K562 (cell line): ENCODE results near the gene SPINK7. TPM values are rescaled to one million over a fixed set of nuclear protein-coding genes. Genes with fewer than 3 reads are reported as not detected.

ENCODE experiments used
- ATAC-seq: fragments of 200-7000 bp; cut with Tn5 transposase; 3 replicates; pipeline ENCODE4 v1.9.1; 2020; ENCODE audit warnings: moderate library complexity
- BruUV-seq: library from RNA; stranded (reverse); fragments of 400-500 nt; replicated peaks from 2 replicates; lab custom pipeline; 2021; lab: Mats Ljungman, UMichigan
- CTCF ChIA-PET: fragments of 300-600 bp; formaldehyde crosslinking; extraction: SDS; loops from one replicate; lab custom pipeline; 2021; ENCODE audit warnings: low intra/inter-chr PET ratio; lab: Yijun Ruan, JAX
- POLR2A ChIA-PET: fragments of 300-600, 350-650 bp; sonication (Branson Sonifier 250); formaldehyde crosslinking; extraction: SDS; loops from one replicate; lab custom pipeline; 2021; ENCODE audit warnings: antibody characterized with exemption, inconsistent platforms; lab: Yijun Ruan, JAX
- DNase-seq, 4 experiments: peaks; one replicate each; pipeline versions ENCODE4 v3.0.0 to v3.0.0-alpha.2; 2011 to 2018; ENCODE audit warnings: low spot score in 3 of 4, mixed read lengths in 3 of 4; ENCODE audit errors: extremely low read depth in 1 of 4
- FAIRE-seq: peaks from 2 replicates; lab custom pipeline; 2011; peaks lifted over from hg19 to GRCh38; lab: Jason Lieb, UNC
- H2AFZ ChIP-seq: 2 replicates; pipeline ENCODE4 v1.6.0; 2011; ENCODE audit warnings: low read depth, low read length, control low read depth, inconsistent platforms
- H3K27ac ChIP-seq: fragments of 200-600 bp; 3 replicates; pipeline ENCODE4 v1.8.0; 2011; ENCODE audit warnings: low read depth, mild to moderate bottlenecking, control low read depth, inconsistent platforms, low read length, moderate library complexity, mixed read lengths; ENCODE audit errors: extremely low read depth
- H3K27me3 ChIP-seq, 2 experiments: fragments of 300-600 bp in 1 of 2; 2 replicates in 1 of 2; 3 replicates in 1 of 2; pipeline versions ENCODE4 v1.6.0 to v1.8.0; 2011; ENCODE audit warnings: inconsistent platforms in 2 of 2, low read length in 2 of 2, mild to moderate bottlenecking in 1 of 2, mixed read lengths in 1 of 2, moderate library complexity in 1 of 2; ENCODE audit not compliant: control insufficient read depth in 2 of 2, insufficient read depth in 2 of 2
- H3K36me3 ChIP-seq: fragments of 300-600 bp; 3 replicates; pipeline ENCODE4 v1.8.0; 2011; ENCODE audit warnings: mild to moderate bottlenecking, low read length, inconsistent platforms; ENCODE audit not compliant: control insufficient read depth, insufficient read depth
- H3K4me1 ChIP-seq, 2 experiments: fragments of 200-600 bp in 1 of 2; replicated peaks in 1 of 2; 2 replicates in 1 of 2; 3 replicates in 1 of 2; pipeline versions ENCODE4 v1.5.1 to v1.8.0; 2011; ENCODE audit warnings: inconsistent platforms in 2 of 2, low read length in 2 of 2, mild to moderate bottlenecking in 1 of 2, mixed read lengths in 1 of 2, moderate library complexity in 1 of 2; ENCODE audit not compliant: control insufficient read depth in 2 of 2, insufficient read depth in 2 of 2
- H3K4me2 ChIP-seq: 2 replicates; pipeline ENCODE4 v1.6.1; 2011; ENCODE audit warnings: low read length, control low read depth, inconsistent platforms, mixed read lengths; ENCODE audit not compliant: insufficient read depth
- H3K4me3 ChIP-seq: fragments of 200-600 bp; sonication (generic), shearing (Covaris generic); 2 replicates; pipeline ENCODE4 v1.5.1; 2016; ENCODE audit warnings: control low read depth, inconsistent platforms
- H3K79me2 ChIP-seq: fragments of 200-600 bp; 3 replicates; pipeline ENCODE4 v1.8.0; 2011; ENCODE audit warnings: low read length, inconsistent platforms; ENCODE audit not compliant: control insufficient read depth, insufficient read depth
- H3K9ac ChIP-seq, 2 experiments: 2 replicates each; pipeline versions ENCODE4 v1.6.0 to v1.6.1; 2011; ENCODE audit warnings: low read depth in 2 of 2, low read length in 2 of 2, control low read depth in 1 of 2, inconsistent platforms in 1 of 2, mild to moderate bottlenecking in 1 of 2, mixed read lengths in 1 of 2; ENCODE audit not compliant: insufficient read depth in 1 of 2
- H3K9me1 ChIP-seq: one replicate; pipeline ENCODE4 v1.6.0; 2011; ENCODE audit warnings: inconsistent platforms, mild to moderate bottlenecking, low read length, moderate library complexity; ENCODE audit not compliant: control insufficient read depth, insufficient read depth
- H3K9me3 ChIP-seq: replicated peaks from 2 replicates; pipeline ENCODE4 v1.5.1; 2011; ENCODE audit warnings: low read depth, low read length, inconsistent platforms; ENCODE audit not compliant: control insufficient read depth, insufficient read depth
- H4K20me1 ChIP-seq: replicated peaks from 2 replicates; pipeline ENCODE4 v1.6.1; 2011; ENCODE audit warnings: low read length, inconsistent platforms, mixed read lengths; ENCODE audit not compliant: control insufficient read depth, insufficient read depth
- BRD9 ChIP-seq: fragments of 450-650 bp; IDR thresholded peaks from 2 replicates; pipeline ENCODE4 v1.6.1; 2018; ENCODE audit warnings: low read depth; ENCODE audit not compliant: partially characterized antibody
- CEBPB ChIP-seq: fragments of 450-650 bp; IDR thresholded peaks from 2 replicates; pipeline ENCODE4 v1.6.1; 2016; ENCODE audit warnings: missing genetic modification characterization, missing compliant biosample characterization
- E2F8 ChIP-seq: fragments of 450-650 bp; IDR thresholded peaks from 2 replicates; pipeline ENCODE4 v1.7.1; 2018; ENCODE audit warnings: mild to moderate bottlenecking, low read depth; ENCODE audit not compliant: partially characterized antibody
- EWSR1 ChIP-seq: fragments of 450-650 bp; IDR thresholded peaks from 2 replicates; pipeline ENCODE4 v1.6.1; 2018; ENCODE audit warnings: borderline replicate concordance, mild to moderate bottlenecking, low read depth, moderate library complexity; ENCODE audit not compliant: partially characterized antibody
- HEY1 ChIP-seq: fragments of 250-450 bp; sonication (Bioruptor Pico); IDR thresholded peaks from 2 replicates; pipeline ENCODE4 v1.5.0; 2020; ENCODE audit warnings: mild to moderate bottlenecking, moderate library complexity, borderline replicate concordance
- LEF1 ChIP-seq: fragments of 450-650 bp; IDR thresholded peaks from 2 replicates; pipeline ENCODE4 v1.6.1; 2016; ENCODE audit warnings: mild to moderate bottlenecking
- MAFK ChIP-seq: IDR thresholded peaks from 2 replicates; pipeline ENCODE4 v1.6.1; 2011; ENCODE audit warnings: low read length, improper control_type of control experiment
- MLLT1 ChIP-seq, 2 experiments: fragments of 450-650 bp; IDR thresholded peaks; 2 replicates each; pipeline ENCODE4 v1.6.1; 2016
- MXD1 ChIP-seq: fragments of 250-450 bp; sonication (Bioruptor Pico); IDR thresholded peaks from 2 replicates; pipeline ENCODE4 v1.8.0; 2021; ENCODE audit warnings: borderline replicate concordance, mild to moderate bottlenecking, moderate library complexity; ENCODE audit not compliant: poor library complexity, severe bottlenecking
- SMARCA4 ChIP-seq: fragments of 450-650 bp; IDR thresholded peaks from 2 replicates; pipeline ENCODE4 v1.6.1; 2016
- SMARCB1 ChIP-seq: IDR thresholded peaks from 2 replicates; pipeline ENCODE4 v1.6.1; 2011; ENCODE audit warnings: improper control_type of control experiment, low read depth; ENCODE audit not compliant: insufficient read length
- ZBTB12 ChIP-seq: fragments of 250-450 bp; sonication (Bioruptor Pico); IDR thresholded peaks from 2 replicates; pipeline ENCODE4 v1.4.0; 2020
- ZBTB8A ChIP-seq: fragments of 450-650 bp; IDR thresholded peaks from 2 replicates; pipeline ENCODE4 v1.6.1; 2018; ENCODE audit warnings: mild to moderate bottlenecking, moderate library complexity; ENCODE audit not compliant: partially characterized antibody
- ZNF274 ChIP-seq: IDR thresholded peaks from 2 replicates; pipeline ENCODE4 v1.6.1; 2011; ENCODE audit warnings: low read depth, mild to moderate bottlenecking, low read length, moderate library complexity, borderline replicate concordance
- WGBS: fragments of 100-300 bp; shearing (Covaris generic); methylation state at CpG from one replicate; pipeline ENCODE4 v1.1.6; 2016; ENCODE audit warnings: low coverage, mixed read lengths; ENCODE audit not compliant: insufficient coverage; ENCODE audit errors: missing lambda C conversion rate; 5-methylcytosine and 5-hydroxymethylcytosine counted together
- in situ Hi-C: fragments of 300-500 bp; cut with MboI; formaldehyde crosslinking; loops from 4 replicates; pipeline ENCODE4 v1.15.0; 2018; ENCODE audit warnings: inconsistent platforms, mixed read lengths
- intact Hi-C: fragments of 100-400 bp; cut with micrococcal nuclease; formaldehyde crosslinking; loops from 2 replicates; pipeline ENCODE4 v1.14.2; 2022
- polyA plus RNA-seq, 8 experiments: library from polyadenylated mRNA; depleted of rRNA in 4 of 8; stranded (reverse) in 5 of 8; unstranded in 3 of 8; fragments of >200 nt; fragmentation: Nextera tagmentation in 2 of 8; fragmentation: Illumina TruSeq in 1 of 8; extraction: Ambion mirVana in 2 of 8; extraction: Trizol in 1 of 8; gene quantifications; 2 replicates each; pipeline versions ENCODE4 v1.2.1 to v1.2.3, GENCODE V29; 2011 to 2014; ENCODE audit warnings: inconsistent platforms in 1 of 8, missing spikeins in 1 of 8
- total RNA-seq, 7 experiments: library from RNA; depleted of rRNA in 6 of 7; stranded (reverse); fragments of >200 nt in 6 of 7; fragmentation: Illumina TruSeq in 2 of 7; extraction: Trizol in 2 of 7; gene quantifications; 2 replicates each; pipeline versions ENCODE4 v1.2.1 to v1.2.3, GENCODE V29; 2011 to 2021; ENCODE audit warnings: low replicate concordance in 1 of 7

The SPINK7 gene
- total and polyA plus RNA-seq, 9 of the 15 experiments (the other 6 are each of a cell fraction or from before 2014, with no cell fraction given), result not detected

GRCh38 chr5:148311484-148311883, 739 bp upstream of the SPINK7 start:
- Histone ChIP-seq H2AFZ (no peak overlapping the region), H3K27ac (no peak overlapping the region), H4K20me1 (no peaks in the 10 kb centered on the region), H3K79me2 (no peaks in the 10 kb centered on the region), H3K9me3 (0 out of 2 replicates have a peak, but pooled peaks cover 2% of the 10 kb centered on the region), H3K27me3 (no peaks in the 10 kb centered on the region), H3K9ac (no peak overlapping the region), H3K36me3 (no peaks in the 10 kb centered on the region), H3K4me2 (no peak overlapping the region), H3K4me3 (no peak overlapping the region), H3K9me1 (no peaks in the 10 kb centered on the region), H3K4me1 (no peaks in the 10 kb centered on the region)
- intact Hi-C loops, result no loop called here
- BruUV-seq, result no TSS peak
- ChIA-PET POLR2A (no interaction called here), CTCF (no interaction called here)
- WGBS, result 2% methylated on average over 3 of the region's 3 CpGs
- ATAC-seq (no peak), FAIRE-seq (no peak), DNase-seq (no peak)
- in situ Hi-C loops, result no loop called here
- TF ChIP-seq ZBTB12 (no peak), SMARCB1 (no peak), CEBPB (tag) (no peak), ZBTB8A (no peak), MXD1 (CRISPR knock-in tag) (no peak), SMARCA4 (no peak), HEY1 (CRISPR knock-in tag) (no peak), E2F8 (no peak), MAFK (no peak), EWSR1 (no peak), LEF1 (no peak), MLLT1 (IDR thresholded peaks at IDR 0.05) (no peak), ZNF274 (no peak), BRD9 (no peak)
